ENCODE data around the gene SH3BP4.

The SH3BP4 gene

DNA sequence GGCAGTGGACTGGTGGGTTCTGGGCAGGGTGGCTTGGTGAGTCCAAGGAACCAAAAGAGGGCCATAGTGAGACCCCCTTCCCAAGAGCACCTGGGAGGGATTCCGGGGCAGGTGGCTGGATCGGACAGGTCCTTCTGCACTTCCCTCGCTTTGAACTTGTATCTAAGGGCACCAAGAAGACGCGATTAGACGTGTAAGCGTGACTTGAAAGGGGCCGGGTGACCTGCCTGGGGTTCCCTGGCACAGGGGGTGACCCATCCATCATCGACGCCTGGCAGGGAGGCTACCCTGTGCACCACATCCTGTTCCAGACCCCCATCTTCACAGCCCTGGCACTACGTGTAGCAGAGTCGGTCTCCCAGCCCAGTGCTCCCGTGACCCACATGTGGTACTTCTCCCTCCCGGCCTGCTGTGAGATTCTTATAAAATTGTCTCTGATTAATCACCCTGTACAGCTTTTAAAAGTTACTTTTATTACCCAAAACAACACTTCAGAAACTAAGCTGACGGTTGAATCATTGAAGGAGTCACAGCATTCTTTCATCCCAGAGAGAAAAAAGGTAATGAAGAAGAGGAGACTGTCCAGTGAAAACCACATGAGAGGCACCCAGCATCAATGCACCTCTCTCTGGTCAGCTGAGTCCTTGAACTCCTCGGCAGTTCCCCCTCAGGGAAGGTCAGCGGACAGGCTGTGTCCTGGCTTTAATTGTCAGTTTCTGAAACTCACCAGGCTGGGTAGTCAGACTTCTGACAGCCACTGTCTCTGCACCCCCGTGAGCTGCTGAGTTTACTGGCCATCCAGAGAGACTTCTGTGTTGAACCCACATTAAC, 13.0 kb downstream of the SH3BP4 start:
- Histone ChIP-seq H3K4me2 (ENCODE audit: low read length) (no peak overlapping the region), H3K27ac (ENCODE audit: low read depth, low read length) (no peak overlapping the region), H3F3A (ENCODE audit: control insufficient read depth, insufficient read depth) (no peaks in the 10 kb centered on the region), H3K4me1 (ENCODE audit: control insufficient read depth, low read length) (no peaks in the 10 kb centered on the region), H3K79me2 (ENCODE audit: control insufficient read depth, low read length) (no peaks in the 10 kb centered on the region), H4K20me1 (ENCODE audit: control insufficient read depth, insufficient read depth, low read depth, low read length) (no peaks in the 10 kb centered on the region), H3K9me2 (replicated peaks; ENCODE audit: control insufficient read depth, low read length) (no peaks in the 10 kb centered on the region), H3K27me3 (ENCODE audit: control insufficient read depth, low read length) (no peaks in the 10 kb centered on the region), H3K4me3 (ENCODE audit: low read length) (no peak overlapping the region), H3K9me3 (ENCODE audit: control insufficient read depth, insufficient read depth, low read length) (no peaks in the 10 kb centered on the region; the same call in 1 of the 2 replicates), H3K36me3 (ENCODE audit: control insufficient read depth, low read length) (no peaks in the 10 kb centered on the region)
- no peak for TF ChIP-seq EZH2phosphoT487 (IDR thresholded peaks at IDR 0.05; ENCODE audit: borderline replicate concordance, low read length)
- TF ChIP-seq, protein P1, sequence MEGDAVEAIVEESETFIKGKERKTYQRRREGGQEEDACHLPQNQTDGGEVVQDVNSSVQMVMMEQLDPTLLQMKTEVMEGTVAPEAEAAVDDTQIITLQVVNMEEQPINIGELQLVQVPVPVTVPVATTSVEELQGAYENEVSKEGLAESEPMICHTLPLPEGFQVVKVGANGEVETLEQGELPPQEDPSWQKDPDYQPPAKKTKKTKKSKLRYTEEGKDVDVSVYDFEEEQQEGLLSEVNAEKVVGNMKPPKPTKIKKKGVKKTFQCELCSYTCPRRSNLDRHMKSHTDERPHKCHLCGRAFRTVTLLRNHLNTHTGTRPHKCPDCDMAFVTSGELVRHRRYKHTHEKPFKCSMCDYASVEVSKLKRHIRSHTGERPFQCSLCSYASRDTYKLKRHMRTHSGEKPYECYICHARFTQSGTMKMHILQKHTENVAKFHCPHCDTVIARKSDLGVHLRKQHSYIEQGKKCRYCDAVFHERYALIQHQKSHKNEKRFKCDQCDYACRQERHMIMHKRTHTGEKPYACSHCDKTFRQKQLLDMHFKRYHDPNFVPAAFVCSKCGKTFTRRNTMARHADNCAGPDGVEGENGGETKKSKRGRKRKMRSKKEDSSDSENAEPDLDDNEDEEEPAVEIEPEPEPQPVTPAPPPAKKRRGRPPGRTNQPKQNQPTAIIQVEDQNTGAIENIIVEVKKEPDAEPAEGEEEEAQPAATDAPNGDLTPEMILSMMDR (IDR thresholded peaks at IDR 0.05; ENCODE audit: low read depth, low read length, poor library complexity, severe bottlenecking), result no peak

DNA sequence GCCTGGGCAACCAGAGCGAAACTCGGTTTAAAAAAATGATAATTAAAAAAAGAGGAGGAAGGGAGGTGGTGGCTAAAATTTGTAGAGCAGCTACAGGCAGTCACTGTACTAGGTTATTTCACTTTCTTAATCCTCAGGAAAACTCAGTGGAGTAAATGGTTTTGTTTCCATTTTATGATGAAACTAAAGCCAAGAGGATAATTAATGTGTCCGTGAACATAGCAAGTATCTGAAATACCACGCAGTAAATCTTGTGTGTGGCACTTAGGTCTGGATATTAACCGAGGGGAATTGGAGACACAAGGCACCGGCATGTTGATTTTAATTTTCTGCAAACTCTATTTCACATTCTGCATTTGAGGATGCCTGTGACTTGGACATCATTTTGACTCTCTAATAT, 14.5 kb downstream of the SH3BP4 start:
- Histone ChIP-seq H3K36me3 (ENCODE audit: control insufficient read depth, low read length) (no peaks in the 10 kb centered on the region), H3K9me2 (replicated peaks; ENCODE audit: control insufficient read depth, low read length) (no peaks in the 10 kb centered on the region), H3K9me3 (ENCODE audit: control insufficient read depth, insufficient read depth, low read length) (no peaks in the 10 kb centered on the region; the same call in 1 of the 2 replicates), H3K4me1 (ENCODE audit: control insufficient read depth, low read length) (no peaks in the 10 kb centered on the region), H3K27me3 (ENCODE audit: control insufficient read depth, low read length) (no peaks in the 10 kb centered on the region), H3K27ac (ENCODE audit: low read depth, low read length) (no peak overlapping the region), H3K4me3 (ENCODE audit: low read length) (no peak overlapping the region), H4K20me1 (ENCODE audit: control insufficient read depth, insufficient read depth, low read depth, low read length) (no peaks in the 10 kb centered on the region), H3K79me2 (ENCODE audit: control insufficient read depth, low read length) (no peaks in the 10 kb centered on the region), H3K4me2 (ENCODE audit: low read length) (no peak overlapping the region), H3F3A (ENCODE audit: control insufficient read depth, insufficient read depth) (no peaks in the 10 kb centered on the region)
- no peak for TF ChIP-seq EZH2phosphoT487 (IDR thresholded peaks at IDR 0.05; ENCODE audit: borderline replicate concordance, low read length)
- TF ChIP-seq, protein P1 (IDR thresholded peaks at IDR 0.05; ENCODE audit: low read depth, low read length, poor library complexity, severe bottlenecking), result no peak

DNA sequence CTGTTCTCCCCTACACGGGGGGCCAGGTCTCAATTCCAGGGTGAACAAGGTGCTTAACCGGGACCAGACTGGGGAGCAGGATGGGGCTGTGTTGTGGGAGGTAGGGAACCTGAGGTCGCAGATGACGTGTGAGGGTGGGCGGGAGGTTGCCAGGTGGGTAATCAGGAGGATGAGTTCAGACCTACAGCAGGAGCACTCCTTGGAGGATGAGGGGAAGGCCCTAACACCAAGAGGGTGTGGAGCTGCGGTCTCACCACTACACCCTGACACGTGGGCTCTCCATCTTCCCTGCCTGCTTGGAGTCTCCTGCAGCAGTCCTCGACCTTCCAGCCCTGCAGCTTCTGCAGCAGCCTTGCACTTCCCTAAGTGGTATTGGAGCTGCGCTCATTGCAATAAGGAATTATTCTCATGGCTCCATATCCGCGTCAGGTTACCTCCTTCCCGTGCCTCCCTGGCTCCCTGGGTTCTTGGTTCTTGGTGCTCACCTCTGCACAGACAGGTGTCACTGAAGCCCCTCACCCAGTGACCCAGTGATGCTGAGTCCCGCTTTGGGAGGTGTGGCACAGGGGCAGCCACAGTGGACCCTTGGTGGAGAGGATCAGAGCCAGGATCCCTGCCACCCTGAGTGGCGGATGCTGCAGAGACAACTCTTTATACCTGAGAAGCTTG, 15.5 kb downstream of the SH3BP4 start:
- no peak for TF ChIP-seq EZH2phosphoT487 (IDR thresholded peaks at IDR 0.05; ENCODE audit: borderline replicate concordance, low read length)
- TF ChIP-seq, protein P1 (IDR thresholded peaks at IDR 0.05; ENCODE audit: low read depth, low read length, poor library complexity, severe bottlenecking), result no peak
- no peaks in the 10 kb centered on the region for H3K36me3 ChIP-seq (ENCODE audit: control insufficient read depth, low read length)

More for the DNA sequence above, 15.5 kb downstream of the SH3BP4 start:
- H3K9me2 ChIP-seq (replicated peaks; ENCODE audit: control insufficient read depth, low read length), result no peaks in the 10 kb centered on the region
- H3K4me1 ChIP-seq (ENCODE audit: control insufficient read depth, low read length), result no peaks in the 10 kb centered on the region
- H3K79me2 ChIP-seq (ENCODE audit: control insufficient read depth, low read length), result no peaks in the 10 kb centered on the region
- H3F3A ChIP-seq (ENCODE audit: control insufficient read depth, insufficient read depth), result no peaks in the 10 kb centered on the region
- H4K20me1 ChIP-seq (ENCODE audit: control insufficient read depth, insufficient read depth, low read depth, low read length), result no peaks in the 10 kb centered on the region
- H3K9me3 ChIP-seq (ENCODE audit: control insufficient read depth, insufficient read depth, low read length), result no peaks in the 10 kb centered on the region; the same call in 1 of the 2 replicates
- no peaks in the 10 kb centered on the region for H3K27me3 ChIP-seq (ENCODE audit: control insufficient read depth, low read length)
- H3K27ac ChIP-seq (ENCODE audit: low read depth, low read length), result no peak overlapping the region
- no peak overlapping the region for H3K4me2 ChIP-seq (ENCODE audit: low read length)
- H3K4me3 ChIP-seq (ENCODE audit: low read length), result no peak overlapping the region
